Cardiac muscle cell (in vitro differentiated cells and primary cell): ENCODE results near the gene SLC9C1. TPM values are rescaled to one million over a fixed set of nuclear protein-coding genes. Genes with fewer than 3 reads are reported as not detected.

ENCODE experiments used
- DNase-seq, 2 donors: peaks; one replicate each; pipeline versions ENCODE4 v3.0.0 to v3.0.0-alpha.2; 2010 to 2017; ENCODE audit warnings: low read depth in 1 of 2, low spot score in 1 of 2
- H3K27ac ChIP-seq: fragments of 200-600 bp; sonication (generic); 2 replicates; pipeline ENCODE4 v1.5.1; 2016
- H3K27me3 ChIP-seq: fragments of 200-600 bp; sonication (generic); 2 replicates; pipeline ENCODE4 v1.6.0; 2016; ENCODE audit warnings: control low read depth
- H3K36me3 ChIP-seq: fragments of 200-600 bp; sonication (generic); 2 replicates; pipeline ENCODE4 v1.5.1; 2016; ENCODE audit warnings: control low read depth
- H3K4me1 ChIP-seq: fragments of 200-600 bp; sonication (generic); 2 replicates; pipeline ENCODE4 v1.8.1; 2017; ENCODE audit warnings: low read depth, mild to moderate bottlenecking, mixed run types
- H3K4me3 ChIP-seq: fragments of 200-600 bp; sonication (generic); 2 replicates; pipeline ENCODE4 v1.5.1; 2016; ENCODE audit warnings: mild to moderate bottlenecking
- H3K9me3 ChIP-seq: fragments of 200-600 bp; sonication (generic); 2 replicates; pipeline ENCODE4 v1.5.1; 2017; ENCODE audit warnings: low read depth, mild to moderate bottlenecking, control low read depth
- CTCF ChIP-seq: IDR thresholded peaks from 2 replicates; pipeline ENCODE4 v1.5.1; 2012; ENCODE audit warnings: low read depth, mild to moderate bottlenecking, low read length
- polyA plus RNA-seq: library from polyadenylated mRNA; unstranded; fragments of >200 nt; fragmentation: Nextera tagmentation; extraction: Ambion mirVana; gene quantifications from 2 replicates; pipeline ENCODE4 v1.2.1, GENCODE V29; 2016
- total RNA-seq: library from RNA; depleted of rRNA; stranded (reverse); fragments of >200 nt; gene quantifications from 2 replicates; pipeline ENCODE4 v1.2.3, GENCODE V29; 2016

The SLC9C1 gene
- total and polyA plus RNA-seq, 2 experiments from 2014 or later: 0.12 to 0.22 TPM

DNA sequence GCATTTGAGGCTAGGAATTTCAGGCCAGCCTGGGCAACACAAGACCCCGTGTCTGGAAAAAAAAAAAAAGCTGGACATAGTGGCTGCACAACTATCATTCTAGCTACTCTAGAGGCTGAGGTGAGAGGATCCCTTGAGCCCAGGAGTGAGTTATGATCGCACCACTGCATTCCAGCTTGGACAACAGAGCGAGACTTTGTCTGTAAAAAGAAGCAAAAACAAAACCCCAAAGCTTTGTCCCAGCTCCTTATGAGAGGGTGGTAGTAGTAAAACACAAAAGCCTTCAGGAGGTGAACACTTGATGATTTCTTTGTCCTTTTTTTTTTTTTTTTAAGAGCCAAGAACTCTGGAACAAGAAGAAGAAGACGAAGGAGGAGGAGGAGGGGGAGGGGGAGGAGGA, 37.8 kb upstream of the SLC9C1 start:
- H3K4me3 ChIP-seq: no peak overlapping the region
- no peak for DNase-seq
- peaks cover 3% of the 10 kb centered on the region for H3K4me1 ChIP-seq
- no peaks in the 10 kb centered on the region for H3K36me3 ChIP-seq
- H3K9me3 ChIP-seq: no peaks in the 10 kb centered on the region
- no peak for TF ChIP-seq CTCF
- H3K27me3 ChIP-seq: no peaks in the 10 kb centered on the region
- H3K27ac ChIP-seq: no peak overlapping the region

GRCh38 chr3:112327371-112327951, 33.4 kb upstream of the SLC9C1 start:
- peak; percentile 40 to 87 for DNase-seq
- no peaks in the 10 kb centered on the region for H3K36me3 ChIP-seq
- peak; percentile 71 for TF ChIP-seq CTCF
- no peak overlapping the region for H3K27ac ChIP-seq
- H3K4me1 ChIP-seq: peaks cover 1% of the 10 kb centered on the region
- no peaks in the 10 kb centered on the region for H3K27me3 ChIP-seq
- no peaks in the 10 kb centered on the region for H3K9me3 ChIP-seq
- H3K4me3 ChIP-seq: no peak overlapping the region

- DNase-seq: peak in 1 of 2 donors; percentile 74
Observed at GRCh38 chr3:112321867-112322652, 28.0 kb upstream of the SLC9C1 start.

GRCh38 chr3:112320691-112321090, 26.7 kb upstream of the SLC9C1 start:
- Histone ChIP-seq H3K27ac (peak overlapping the region; percentile 75), H3K36me3 (no peaks in the 10 kb centered on the region), H3K4me1 (peaks cover 37% of the 10 kb centered on the region), H3K4me3 (no peak overlapping the region), H3K27me3 (no peaks in the 10 kb centered on the region), H3K9me3 (no peaks in the 10 kb centered on the region)
- no peak for DNase-seq
- no peak for TF ChIP-seq CTCF

More at GRCh38 chr3:112321867-112322652, 28.0 kb upstream of the SLC9C1 start:
- Histone ChIP-seq H3K4me3 (peak overlapping the region; percentile 4), H3K4me1 (peaks cover 37% of the 10 kb centered on the region), H3K27me3 (no peaks in the 10 kb centered on the region), H3K27ac (peak overlapping the region; percentile 75), H3K9me3 (no peaks in the 10 kb centered on the region), H3K36me3 (no peaks in the 10 kb centered on the region)
- no peak for TF ChIP-seq CTCF

DNA sequence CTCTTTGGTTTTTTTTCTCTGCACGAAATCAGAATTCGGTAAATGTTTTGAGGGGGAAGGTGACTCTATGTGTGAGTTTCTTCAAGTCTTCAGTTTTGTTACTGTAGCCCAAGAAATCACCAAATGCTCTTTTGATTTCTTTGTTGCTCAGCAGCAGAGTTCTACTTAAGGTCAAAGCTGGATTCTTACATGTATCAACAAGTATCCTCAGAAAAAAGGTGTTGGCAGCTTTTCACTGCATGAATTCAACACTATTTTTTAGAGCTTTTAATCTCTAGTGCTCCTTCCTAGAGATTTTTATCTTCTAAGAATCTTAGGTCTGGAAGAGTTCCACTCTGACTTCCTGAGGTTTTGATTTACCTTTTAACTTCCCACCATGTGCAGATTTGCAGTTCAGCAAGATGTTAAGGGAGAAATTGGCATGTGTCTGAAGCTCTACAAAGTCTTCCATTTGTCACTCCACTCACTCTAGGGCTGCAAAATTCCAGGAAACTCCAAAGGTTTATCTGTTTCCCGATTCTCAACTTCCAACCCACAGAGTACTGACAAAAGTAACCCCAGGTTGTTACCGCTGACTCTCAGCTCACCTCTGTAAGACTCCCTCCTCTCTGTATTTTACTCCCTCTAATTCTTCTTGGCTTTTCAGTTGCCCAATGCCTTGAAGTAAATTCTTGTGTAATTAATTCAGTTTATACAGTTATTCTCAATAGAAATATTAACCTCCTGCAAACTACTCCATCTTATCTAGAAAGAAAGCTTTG, 25.7 kb upstream of the SLC9C1 start:
- no peak for TF ChIP-seq CTCF
- no peaks in the 10 kb centered on the region for H3K9me3 ChIP-seq
- H3K36me3 ChIP-seq: no peaks in the 10 kb centered on the region
- no peak overlapping the region for H3K4me3 ChIP-seq
- DNase-seq: no peak
- H3K27me3 ChIP-seq: no peaks in the 10 kb centered on the region
- peak overlapping the region; percentile 57 for H3K27ac ChIP-seq
- peaks cover 37% of the 10 kb centered on the region for H3K4me1 ChIP-seq
